ENCODE data around the gene HEY2. TPM values are rescaled to one million over a fixed set of nuclear protein-coding genes. Genes with fewer than 3 reads are reported as not detected.
A peak's percentile ranks its signal among the peaks of the same experiment; 100 is the strongest.

The HEY2 gene
- total and polyA plus RNA-seq, 2 donors (not counting 1 experiment from before 2014, with no cell fraction given): 0.12 TPM; not detected in 1

DNA sequence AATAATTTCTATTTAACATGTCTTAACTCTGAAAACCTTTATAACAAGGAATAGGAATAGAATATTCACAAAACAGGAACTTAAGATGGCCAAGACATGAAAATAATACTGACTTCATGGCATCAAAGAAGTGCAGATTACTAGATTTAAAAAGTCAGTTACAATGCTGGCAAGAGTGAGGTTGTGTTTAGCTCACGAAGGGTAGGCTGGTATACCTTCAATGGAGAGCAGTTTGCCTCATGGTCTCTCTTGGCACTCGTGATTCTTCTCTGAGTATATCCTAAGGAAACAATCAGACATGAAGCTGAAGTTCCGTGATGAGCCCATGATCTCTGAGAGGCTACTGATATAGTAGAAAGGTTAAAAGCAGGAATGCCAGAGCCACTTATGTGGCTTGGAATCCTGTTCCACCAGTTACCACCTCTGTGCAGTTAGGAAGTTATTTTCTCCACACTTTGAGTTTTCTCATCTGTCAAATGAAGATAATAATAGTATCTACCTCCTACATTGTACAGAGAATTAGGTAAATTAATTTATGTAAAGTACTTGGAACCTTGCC, 48.5 kb downstream of the HEY2 start:
- H3K4me3 Mint-ChIP-seq: peak overlapping the region; percentile 42
- peak; percentile 9 for ATAC-seq (ENCODE audit: low read depth)
- no peak overlapping the region for H3K27ac Mint-ChIP-seq
- ChIA-PET CTCF (interaction anchor here (1.1 to 3.4 kb wide), 4 partner anchors 8 to 159 kb away, joined by 4 to 21 read pairs (median 12); partner anchors contain the start of genes HINT3 and NCOA7), POLR2A (interaction anchor here (0.6 to 1.8 kb wide), 3 partner anchors 8 to 196 kb away, joined by 3 to 13 read pairs (median 3); partner anchors contain the start of genes NCOA7 and TRMT11)
- no peak for DNase-seq
- no peaks in the 10 kb centered on the region for H3K9me3 Mint-ChIP-seq (ENCODE audit: insufficient read depth)
- H3K4me1 ChIP-seq (ENCODE audit: control insufficient read depth in 2 of 2, insufficient read depth in 2 of 2, low read length in 2 of 2): peaks cover 23 to 40% of the 10 kb centered on the region in 2 donors
- WGBS (ENCODE audit: insufficient coverage): no CpG with 5 or more reads among the region's 3 CpGs
- no peak for TF ChIP-seq EZH2 (IDR thresholded peaks at IDR 0.05; ENCODE audit: borderline replicate concordance, insufficient read depth, low read depth, low read length, poor library complexity, severe bottlenecking)
- H3K9me3 ChIP-seq (ENCODE audit: control extremely low read depth in 1 of 3, control insufficient read depth in 2 of 3, insufficient read depth in 1 of 3, low read length in 2 of 3): no peaks in the 10 kb centered on the region
- H3K4me1 Mint-ChIP-seq: peaks cover 56% of the 10 kb centered on the region
- no peak overlapping the region for H3K27ac ChIP-seq (ENCODE audit: low read length in 2 of 2)
- peak overlapping the region in 1 of 5 experiments; percentile 10 for H3K4me3 ChIP-seq (ENCODE audit: control extremely low read depth in 1 of 5, extremely low read depth in 1 of 5, insufficient read depth in 1 of 5, low read depth in 2 of 5, low read length in 4 of 5)
- peaks cover 0 to 4% (median 0%) of the 10 kb centered on the region in 4 experiments for H3K27me3 ChIP-seq (replicated peaks in 1 of 4; ENCODE audit: control extremely low read depth in 1 of 4, control insufficient read depth in 3 of 4, insufficient read depth in 4 of 4, low read length in 3 of 4)
- H3K27me3 Mint-ChIP-seq: peaks cover 3% of the 10 kb centered on the region
- peaks cover 13% of the 10 kb centered on the region for H4K20me1 ChIP-seq (ENCODE audit: control insufficient read depth, insufficient read depth, low read length, poor library complexity, severe bottlenecking)
- peaks cover 75% of the 10 kb centered on the region for H3K79me2 ChIP-seq (ENCODE audit: control insufficient read depth, insufficient read depth, low read length)
- H3K36me3 ChIP-seq (replicated peaks in 1 of 2; ENCODE audit: control extremely low read depth in 1 of 2, control insufficient read depth in 1 of 2, extremely low read depth in 1 of 2, insufficient read depth in 2 of 2, low read length in 1 of 2): no peaks in the 10 kb centered on the region
- H2AFZ ChIP-seq (ENCODE audit: insufficient read depth, low read depth, low read length, poor library complexity, severe bottlenecking): no peak overlapping the region
- intact Hi-C loops (cut with micrococcal nuclease): loop anchor here (1.0 to 10.0 kb wide), 6 partner anchors 8 to 1547 kb away; partner anchors contain the start of genes ECHDC1, HEY2 and NCOA7
- H3K9ac ChIP-seq (ENCODE audit: low read length): no peak overlapping the region
- H3K4me2 ChIP-seq (replicated peaks; ENCODE audit: low read depth, low read length, poor library complexity, severe bottlenecking): peak overlapping the region; percentile 66

DNA sequence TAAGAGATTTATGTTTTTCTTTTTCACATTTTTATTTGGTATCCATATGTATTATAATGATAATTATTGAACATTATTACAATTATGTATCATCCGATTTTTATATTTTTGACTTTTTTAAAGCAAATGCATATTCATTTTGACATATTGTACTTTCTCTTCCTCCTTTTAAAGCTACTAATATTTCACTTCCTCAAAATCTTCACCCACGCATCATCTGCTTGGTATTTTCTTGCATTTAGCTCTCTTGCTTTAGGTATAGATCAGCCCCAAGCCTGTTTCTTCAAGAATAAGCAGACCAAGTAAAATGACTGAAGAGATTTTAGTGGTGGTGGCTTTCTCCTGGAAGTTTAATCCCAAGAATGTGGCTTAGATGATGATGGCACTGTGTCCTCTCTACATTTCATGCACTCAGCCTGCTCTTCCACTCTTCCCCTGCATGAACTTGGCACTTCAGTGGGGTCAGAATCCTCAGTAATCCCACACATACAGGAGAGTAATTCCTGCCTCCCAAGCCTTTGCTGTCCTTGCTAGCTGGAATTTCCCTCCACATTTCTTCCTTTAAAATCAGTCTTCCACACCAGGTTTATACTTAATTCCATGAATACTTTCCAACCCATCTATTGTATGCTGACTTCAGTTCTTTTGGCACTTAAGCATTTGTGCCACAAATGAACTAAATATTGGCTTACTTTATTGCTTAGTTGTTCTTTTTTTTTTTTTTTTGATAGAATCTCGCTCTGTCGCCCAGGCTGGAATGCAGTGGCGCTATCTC, 49.5 kb downstream of the HEY2 start:
- H3K27me3 Mint-ChIP-seq: peaks cover 3% of the 10 kb centered on the region
- Histone ChIP-seq H3K27ac (ENCODE audit: low read length in 2 of 2) (peak overlapping the region in 1 of 2 donors; percentile 36), H2AFZ (ENCODE audit: insufficient read depth, low read depth, low read length, poor library complexity, severe bottlenecking) (no peak overlapping the region), H3K27me3 (replicated peaks in 1 of 4; ENCODE audit: control extremely low read depth in 1 of 4, control insufficient read depth in 3 of 4, insufficient read depth in 4 of 4, low read length in 3 of 4) (peaks cover 0 to 4% (median 0%) of the 10 kb centered on the region in 4 experiments), H3K36me3 (replicated peaks in 1 of 2; ENCODE audit: control extremely low read depth in 1 of 2, control insufficient read depth in 1 of 2, extremely low read depth in 1 of 2, insufficient read depth in 2 of 2, low read length in 1 of 2) (no peaks in the 10 kb centered on the region), H3K9ac (ENCODE audit: low read length) (no peak overlapping the region), H3K4me3 (ENCODE audit: control extremely low read depth in 1 of 5, extremely low read depth in 1 of 5, insufficient read depth in 1 of 5, low read depth in 2 of 5, low read length in 4 of 5) (peak overlapping the region in 1 of 5 experiments; percentile 32), H3K4me1 (ENCODE audit: control insufficient read depth in 2 of 2, insufficient read depth in 2 of 2, low read length in 2 of 2) (peaks cover 26 to 50% of the 10 kb centered on the region in 2 donors), H4K20me1 (ENCODE audit: control insufficient read depth, insufficient read depth, low read length, poor library complexity, severe bottlenecking) (peaks cover 13% of the 10 kb centered on the region), H3K9me3 (ENCODE audit: control extremely low read depth in 1 of 3, control insufficient read depth in 2 of 3, insufficient read depth in 1 of 3, low read length in 2 of 3) (no peaks in the 10 kb centered on the region), H3K4me2 (replicated peaks; ENCODE audit: low read depth, low read length, poor library complexity, severe bottlenecking) (peak overlapping the region; percentile 66), H3K79me2 (ENCODE audit: control insufficient read depth, insufficient read depth, low read length) (peaks cover 68% of the 10 kb centered on the region)
- H3K9me3 Mint-ChIP-seq (ENCODE audit: insufficient read depth): no peaks in the 10 kb centered on the region
- peak; percentile 86 for ATAC-seq (ENCODE audit: low read depth)
- ChIA-PET POLR2A (interaction anchor here (0.7 to 1.8 kb wide), 5 partner anchors 8 to 187 kb away, joined by 3 to 13 read pairs (median 4); partner anchors contain the start of genes HINT3, NCOA7 and TRMT11), CTCF (interaction anchor here (0.6 to 3.4 kb wide), 9 partner anchors 9 to 492 kb away, joined by 3 to 21 read pairs (median 4); partner anchors contain the start of genes HINT3 and NCOA7)
- intact Hi-C loops (cut with micrococcal nuclease): loop anchor here (1.0 to 10.0 kb wide), 6 partner anchors 9 to 1546 kb away; partner anchors contain the start of genes ECHDC1, HEY2 and NCOA7
- peak overlapping the region; percentile 80 for H3K27ac Mint-ChIP-seq
- 87% methylated on average over 3 of the region's 5 CpGs for WGBS (ENCODE audit: insufficient coverage)
- H3K4me3 Mint-ChIP-seq: peak overlapping the region; percentile 60
- TF ChIP-seq, protein P1, sequence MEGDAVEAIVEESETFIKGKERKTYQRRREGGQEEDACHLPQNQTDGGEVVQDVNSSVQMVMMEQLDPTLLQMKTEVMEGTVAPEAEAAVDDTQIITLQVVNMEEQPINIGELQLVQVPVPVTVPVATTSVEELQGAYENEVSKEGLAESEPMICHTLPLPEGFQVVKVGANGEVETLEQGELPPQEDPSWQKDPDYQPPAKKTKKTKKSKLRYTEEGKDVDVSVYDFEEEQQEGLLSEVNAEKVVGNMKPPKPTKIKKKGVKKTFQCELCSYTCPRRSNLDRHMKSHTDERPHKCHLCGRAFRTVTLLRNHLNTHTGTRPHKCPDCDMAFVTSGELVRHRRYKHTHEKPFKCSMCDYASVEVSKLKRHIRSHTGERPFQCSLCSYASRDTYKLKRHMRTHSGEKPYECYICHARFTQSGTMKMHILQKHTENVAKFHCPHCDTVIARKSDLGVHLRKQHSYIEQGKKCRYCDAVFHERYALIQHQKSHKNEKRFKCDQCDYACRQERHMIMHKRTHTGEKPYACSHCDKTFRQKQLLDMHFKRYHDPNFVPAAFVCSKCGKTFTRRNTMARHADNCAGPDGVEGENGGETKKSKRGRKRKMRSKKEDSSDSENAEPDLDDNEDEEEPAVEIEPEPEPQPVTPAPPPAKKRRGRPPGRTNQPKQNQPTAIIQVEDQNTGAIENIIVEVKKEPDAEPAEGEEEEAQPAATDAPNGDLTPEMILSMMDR (IDR thresholded peaks at IDR 0.05): no peak
- TF ChIP-seq EZH2 (IDR thresholded peaks at IDR 0.05; ENCODE audit: borderline replicate concordance, insufficient read depth, low read depth, low read length, poor library complexity, severe bottlenecking): no peak
- peaks cover 55% of the 10 kb centered on the region for H3K4me1 Mint-ChIP-seq
- DNase-seq: peak; percentile 78
